ENCODE measurements around the gene EPB41L5.
"Not testable (repeated sequence)": the region's sequence is repeated elsewhere in the genome, so short reads cannot be mapped to it uniquely, and the experiment has no call there.

The EPB41L5 gene

DNA sequence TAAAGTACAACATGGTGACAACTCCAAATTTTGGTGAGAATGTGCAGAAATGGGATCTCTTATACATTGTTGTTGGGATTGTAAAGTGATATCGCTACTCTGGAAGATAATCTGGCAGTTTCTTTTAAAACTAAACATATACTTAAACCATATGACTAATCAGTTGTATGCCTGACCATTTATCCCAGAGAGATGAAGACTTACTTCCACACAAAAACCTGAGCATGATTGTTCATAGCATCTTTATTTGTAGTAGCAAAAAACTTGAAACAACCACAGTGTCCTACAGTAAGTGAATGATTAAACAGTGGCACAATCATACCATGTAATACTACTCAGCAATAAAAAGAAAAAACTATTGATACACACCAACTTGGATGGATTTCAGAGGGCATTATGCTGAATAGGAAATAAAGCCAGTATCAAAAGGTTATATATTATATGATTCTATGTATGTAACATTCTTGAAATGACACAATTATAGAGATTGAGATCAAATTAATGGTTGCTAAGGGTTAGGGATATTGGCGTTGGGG is 47.3 kb downstream of the EPB41L5 start:
- no peak for DNase-seq (ENCODE audit: extremely low spot score)
- CTCF ChIA-PET: interaction anchor here (0.7 kb wide), 1 partner anchor 114 kb away, joined by 3 read pairs; no protein-coding TSS in a partner anchor
- TF ChIP-seq, protein P1, sequence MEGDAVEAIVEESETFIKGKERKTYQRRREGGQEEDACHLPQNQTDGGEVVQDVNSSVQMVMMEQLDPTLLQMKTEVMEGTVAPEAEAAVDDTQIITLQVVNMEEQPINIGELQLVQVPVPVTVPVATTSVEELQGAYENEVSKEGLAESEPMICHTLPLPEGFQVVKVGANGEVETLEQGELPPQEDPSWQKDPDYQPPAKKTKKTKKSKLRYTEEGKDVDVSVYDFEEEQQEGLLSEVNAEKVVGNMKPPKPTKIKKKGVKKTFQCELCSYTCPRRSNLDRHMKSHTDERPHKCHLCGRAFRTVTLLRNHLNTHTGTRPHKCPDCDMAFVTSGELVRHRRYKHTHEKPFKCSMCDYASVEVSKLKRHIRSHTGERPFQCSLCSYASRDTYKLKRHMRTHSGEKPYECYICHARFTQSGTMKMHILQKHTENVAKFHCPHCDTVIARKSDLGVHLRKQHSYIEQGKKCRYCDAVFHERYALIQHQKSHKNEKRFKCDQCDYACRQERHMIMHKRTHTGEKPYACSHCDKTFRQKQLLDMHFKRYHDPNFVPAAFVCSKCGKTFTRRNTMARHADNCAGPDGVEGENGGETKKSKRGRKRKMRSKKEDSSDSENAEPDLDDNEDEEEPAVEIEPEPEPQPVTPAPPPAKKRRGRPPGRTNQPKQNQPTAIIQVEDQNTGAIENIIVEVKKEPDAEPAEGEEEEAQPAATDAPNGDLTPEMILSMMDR (IDR thresholded peaks at IDR 0.05; ENCODE audit: control extremely low read depth, extremely low read depth, low read depth, missing control alignments): no peak
- POLR2A ChIA-PET: no interaction called here

DNA sequence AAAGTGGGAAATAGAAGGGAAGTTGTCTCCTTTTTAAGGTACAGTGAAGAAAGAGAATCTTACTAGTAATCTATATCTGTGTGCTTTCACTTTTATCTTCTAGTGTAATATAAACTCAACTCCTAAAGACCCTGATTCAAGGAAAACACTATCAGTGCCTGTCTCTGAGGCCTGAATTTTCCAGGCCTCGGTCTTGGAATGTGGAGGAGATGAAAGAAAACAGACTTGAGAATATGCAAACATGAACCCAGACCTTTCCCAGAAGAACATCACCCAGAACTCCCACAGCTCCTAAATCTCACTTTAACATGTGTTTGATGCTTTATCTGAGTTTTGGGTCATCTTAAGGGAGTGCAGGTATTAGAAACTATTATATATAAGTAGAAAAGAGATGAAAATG is 51.8 kb downstream of the EPB41L5 start:
- TF ChIP-seq, protein P1 (IDR thresholded peaks at IDR 0.05; ENCODE audit: control extremely low read depth, extremely low read depth, low read depth, missing control alignments): no peak
- CTCF ChIA-PET: no interaction called here

DNA sequence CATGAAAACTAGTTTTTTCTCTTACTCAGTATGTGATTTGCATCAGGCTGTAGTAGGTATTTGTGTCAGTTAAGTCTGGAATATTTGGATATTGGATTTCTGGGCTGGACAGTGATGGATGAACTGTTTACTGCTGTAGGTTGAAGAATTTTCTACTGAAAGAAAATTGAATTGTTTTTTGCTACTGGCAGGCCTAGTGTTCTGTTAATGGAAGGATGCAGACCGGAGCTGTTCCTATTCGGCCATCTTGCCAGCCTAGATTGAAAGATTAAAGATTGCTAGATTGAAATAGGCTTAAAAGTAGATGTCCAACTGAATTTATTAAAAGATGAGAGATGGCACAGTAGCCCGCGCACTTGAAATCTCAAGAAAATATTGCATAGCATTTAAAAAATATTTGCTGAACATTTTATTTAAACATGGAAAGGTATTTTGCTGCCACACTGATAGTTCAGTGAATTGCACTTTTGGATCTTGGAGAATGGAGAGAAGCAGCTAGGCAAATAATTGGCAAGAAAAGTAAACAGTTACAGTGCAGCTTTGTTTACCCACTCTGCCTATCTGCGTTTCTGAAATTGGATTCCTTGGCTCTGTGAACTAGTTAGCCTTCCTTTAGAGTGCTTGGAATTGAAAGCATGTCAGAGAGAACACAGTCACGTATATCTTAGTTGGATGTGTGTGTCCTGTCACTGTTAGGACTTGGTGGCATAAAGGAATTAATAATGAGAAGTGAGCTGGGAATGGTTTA is 54.1 kb downstream of the EPB41L5 start:
- POLR2A ChIA-PET: no interaction called here

More for the DNA sequence above, 51.8 kb downstream of the EPB41L5 start:
- no peak for DNase-seq (ENCODE audit: extremely low spot score)
- POLR2A ChIA-PET: no interaction called here

GRCh38 chr2:120068040-120068658 is 55.3 kb downstream of the EPB41L5 start:
- DNase-seq (ENCODE audit: extremely low spot score); CTCF ChIA-PET; POLR2A ChIA-PET: not testable (repeated sequence)

More for the DNA sequence above, 54.1 kb downstream of the EPB41L5 start:
- DNase-seq (ENCODE audit: extremely low spot score): no peak
- CTCF ChIA-PET: no interaction called here
- TF ChIP-seq, protein P1 (IDR thresholded peaks at IDR 0.05; ENCODE audit: control extremely low read depth, extremely low read depth, low read depth, missing control alignments): no peak

DNA sequence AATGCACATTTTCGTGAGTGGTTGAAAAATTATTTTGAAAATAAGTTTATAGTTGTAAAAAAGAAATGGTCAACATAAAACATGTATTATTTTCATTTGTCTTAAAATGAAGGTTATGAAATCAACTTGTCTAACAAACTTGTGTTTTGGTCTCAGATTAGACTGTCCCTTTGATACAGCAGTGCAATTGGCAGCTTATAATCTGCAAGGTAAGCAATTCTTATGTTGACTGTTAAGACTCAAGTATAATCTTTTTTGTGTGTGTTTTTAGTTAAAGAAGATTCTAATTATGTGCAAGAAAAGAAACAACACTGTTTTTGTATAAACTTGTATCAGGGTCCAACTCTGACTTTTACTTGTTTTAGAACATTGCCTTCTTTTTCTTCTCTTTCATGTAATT is 62.7 kb downstream of the EPB41L5 start:
- DNase-seq (ENCODE audit: extremely low spot score): no peak
- TF ChIP-seq, protein P1 (IDR thresholded peaks at IDR 0.05; ENCODE audit: control extremely low read depth, extremely low read depth, low read depth, missing control alignments): no peak
- POLR2A ChIA-PET: no interaction called here
- CTCF ChIA-PET: no interaction called here

- TF ChIP-seq, protein P1 (IDR thresholded peaks at IDR 0.05; ENCODE audit: control extremely low read depth, extremely low read depth, low read depth, missing control alignments): no peak
- ChIA-PET POLR2A (no interaction called here), CTCF (interaction anchor here (0.9 kb wide), 1 partner anchor 97 kb away, joined by 3 read pairs; no protein-coding TSS in a partner anchor)
- DNase-seq (ENCODE audit: extremely low spot score): no peak
Observed at GRCh38 chr2:120077896-120078295, 65.0 kb downstream of the EPB41L5 start.

DNA sequence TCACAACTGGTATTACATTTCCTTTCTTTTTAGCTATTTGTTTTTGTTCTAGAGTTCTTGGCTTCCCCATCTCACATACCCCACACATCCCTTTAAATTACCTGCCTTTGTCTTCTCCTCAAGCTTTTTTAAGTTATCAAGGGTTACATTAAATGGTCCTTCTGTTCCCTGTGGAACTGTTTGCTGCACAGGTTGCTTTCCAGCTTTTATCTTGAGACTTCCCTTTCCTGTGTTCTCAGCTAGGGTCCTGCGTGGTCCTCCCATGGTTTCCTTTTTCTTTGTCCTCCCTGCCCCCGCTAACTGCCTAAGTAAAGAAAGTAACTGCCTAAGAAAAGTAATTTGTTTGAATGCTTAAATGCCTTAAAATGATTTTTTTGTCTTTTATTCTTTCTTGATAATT is 66.8 kb downstream of the EPB41L5 start:
- TF ChIP-seq, protein P1 (IDR thresholded peaks at IDR 0.05; ENCODE audit: control extremely low read depth, extremely low read depth, low read depth, missing control alignments): no peak
- POLR2A ChIA-PET: no interaction called here
- CTCF ChIA-PET: no interaction called here
- no peak for DNase-seq (ENCODE audit: extremely low spot score)
